Measurements from ENCODE around the gene USP10. TPM values are rescaled to one million over a fixed set of nuclear protein-coding genes. Genes with fewer than 3 reads are reported as not detected.

USP10 gene
- total RNA-seq, 4 donors from 2014 or later: 49.1 to 70.2 (median 60.0) TPM

DNA sequence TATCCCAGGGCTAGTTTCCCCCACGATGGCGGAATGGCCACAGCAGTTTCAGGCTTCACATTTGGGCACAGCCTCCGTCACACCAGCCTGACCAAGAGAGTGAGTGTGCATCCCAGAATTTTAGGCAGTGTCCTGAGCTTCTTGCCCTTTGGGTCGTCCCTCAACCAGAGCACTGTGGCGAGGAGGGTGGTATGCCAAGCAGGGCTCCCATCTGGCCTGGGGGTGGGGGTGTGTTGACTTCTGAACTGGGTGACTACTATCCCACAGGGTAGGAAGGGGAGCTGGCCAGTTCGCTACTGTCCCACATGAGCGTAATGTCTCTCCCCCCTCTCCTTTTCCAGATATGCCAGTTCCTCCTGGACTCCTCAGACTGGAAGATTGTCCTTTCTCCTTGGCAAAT is 16.1 kb downstream of the USP10 start:
- Histone ChIP-seq H3K27ac (no peak overlapping the region), H3K36me3 (peaks cover 0 to 17% of the 10 kb centered on the region in 2 donors), H3K9me3 (no peaks in the 10 kb centered on the region), H3K4me3 (no peak overlapping the region), H3K4me1 (peaks cover 0 to 55% (median 6%) of the 10 kb centered on the region in 3 donors), H3K27me3 (no peaks in the 10 kb centered on the region)
- no peak for ATAC-seq
- TF ChIP-seq CTCF (IDR thresholded peaks at IDR 0.05) (no peak), POLR2A (IDR thresholded peaks at IDR 0.05) (no peak), POLR2AphosphoS5 (IDR thresholded peaks at IDR 0.05) (no peak), EP300 (IDR thresholded peaks at IDR 0.05) (no peak)
- 96 to 97% methylated on average over 5 to 6 of the region's 7 CpGs for WGBS, 2 donors (ENCODE audit: low coverage in 1 of 2)

- H3K36me3 ChIP-seq: peaks cover 0 to 17% of the 10 kb centered on the region in 2 donors
- TF ChIP-seq POLR2AphosphoS5 (IDR thresholded peaks at IDR 0.05): no peak
- TF ChIP-seq POLR2A (IDR thresholded peaks at IDR 0.05): no peak
- TF ChIP-seq CTCF (IDR thresholded peaks at IDR 0.05): no peak
- TF ChIP-seq EP300 (IDR thresholded peaks at IDR 0.05): no peak
- no peak overlapping the region for H3K27ac ChIP-seq
- 86 to 93% methylated on average over 4 to 5 of the region's 7 CpGs for WGBS, 2 donors (ENCODE audit: low coverage in 1 of 2)
- peaks cover 0 to 53% (median 6%) of the 10 kb centered on the region in 3 donors for H3K4me1 ChIP-seq
- no peak overlapping the region for H3K4me3 ChIP-seq
- no peak for ATAC-seq
- H3K27me3 ChIP-seq: no peaks in the 10 kb centered on the region
- H3K9me3 ChIP-seq: no peaks in the 10 kb centered on the region
Measured at GRCh38 chr16:84716740-84717139, 16.9 kb downstream of the USP10 start.

- Histone ChIP-seq H3K4me3 (no peak overlapping the region), H3K9me3 (no peaks in the 10 kb centered on the region), H3K27ac (no peak overlapping the region), H3K27me3 (no peaks in the 10 kb centered on the region), H3K4me1 (peaks cover 0 to 52% (median 6%) of the 10 kb centered on the region in 3 donors), H3K36me3 (peaks cover 0 to 17% of the 10 kb centered on the region in 2 donors)
- TF ChIP-seq POLR2A (IDR thresholded peaks at IDR 0.05): no peak
- TF ChIP-seq CTCF (IDR thresholded peaks at IDR 0.05): no peak
- no peak for TF ChIP-seq EP300 (IDR thresholded peaks at IDR 0.05)
- no peak for TF ChIP-seq POLR2AphosphoS5 (IDR thresholded peaks at IDR 0.05)
- no peak for ATAC-seq
- 79 to 89% methylated on average over 2 of the region's 2 CpGs for WGBS, 2 donors (ENCODE audit: low coverage in 1 of 2)
Measured at GRCh38 chr16:84717484-84717883, 17.7 kb downstream of the USP10 start.

DNA sequence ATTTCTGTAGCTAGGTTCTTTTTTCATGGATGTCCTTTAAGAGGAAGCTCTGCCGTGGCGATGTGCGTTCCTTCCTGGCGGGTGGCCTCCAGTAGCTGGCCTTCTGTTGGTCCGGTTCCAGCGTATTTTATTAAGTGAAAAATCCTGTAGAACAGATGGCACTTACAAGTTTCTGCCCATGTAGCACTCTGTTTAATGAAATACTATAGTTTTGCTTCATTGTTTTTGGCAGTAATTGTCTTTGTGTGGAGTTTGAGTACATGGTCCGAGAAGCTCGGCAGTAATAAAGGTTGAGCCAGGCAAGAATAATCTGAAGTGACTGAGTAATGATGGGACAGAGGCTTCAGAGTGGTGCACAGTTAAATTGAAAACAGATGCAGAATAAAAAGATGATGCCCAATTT is 20.4 kb downstream of the USP10 start:
- H3K36me3 ChIP-seq: peaks cover 0 to 17% of the 10 kb centered on the region in 2 donors
- WGBS, 2 donors (ENCODE audit: low coverage in 1 of 2): 80 to 87% methylated on average over 6 to 8 of the region's 8 CpGs
- H3K4me3 ChIP-seq: no peak overlapping the region
- H3K9me3 ChIP-seq: no peaks in the 10 kb centered on the region
- no peaks in the 10 kb centered on the region for H3K27me3 ChIP-seq
- H3K27ac ChIP-seq: no peak overlapping the region
- H3K4me1 ChIP-seq: peaks cover 0 to 60% (median 14%) of the 10 kb centered on the region in 3 donors
- TF ChIP-seq POLR2AphosphoS5 (IDR thresholded peaks at IDR 0.05): no peak
- no peak for TF ChIP-seq POLR2A (IDR thresholded peaks at IDR 0.05)
- no peak for TF ChIP-seq CTCF (IDR thresholded peaks at IDR 0.05)
- no peak for TF ChIP-seq EP300 (IDR thresholded peaks at IDR 0.05)
- ATAC-seq: no peak

DNA sequence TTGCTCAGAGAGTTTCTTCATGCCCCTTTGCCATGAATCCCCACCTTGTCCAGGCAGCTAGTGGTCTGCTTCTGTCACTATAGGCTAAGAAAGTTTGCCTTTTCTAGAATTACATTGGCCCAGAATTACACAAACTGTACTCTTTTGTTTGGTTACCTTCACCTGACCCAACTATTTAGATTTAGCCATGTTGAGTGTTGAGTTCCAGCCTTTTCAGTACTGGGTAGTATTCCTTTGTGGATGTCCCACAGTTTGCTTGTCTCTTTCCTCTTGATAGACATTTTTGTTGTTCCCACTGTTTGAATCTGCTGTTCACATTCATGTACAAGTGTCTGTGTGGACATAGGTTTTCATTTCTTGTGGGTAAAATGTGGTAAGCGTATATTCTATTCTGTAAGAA is 22.3 kb downstream of the USP10 start:
- H3K27me3 ChIP-seq: no peaks in the 10 kb centered on the region
- H3K27ac ChIP-seq: no peak overlapping the region
- WGBS, 2 donors (ENCODE audit: low coverage in 1 of 2): 80 to 89% methylated on average over 1 of the region's 1 CpG
- H3K36me3 ChIP-seq: peaks cover 0 to 6% of the 10 kb centered on the region in 2 donors
- no peak for ATAC-seq
- peaks cover 0 to 73% (median 22%) of the 10 kb centered on the region in 3 donors for H3K4me1 ChIP-seq
- TF ChIP-seq POLR2AphosphoS5 (IDR thresholded peaks at IDR 0.05) (no peak), POLR2A (IDR thresholded peaks at IDR 0.05) (no peak), EP300 (IDR thresholded peaks at IDR 0.05) (no peak), CTCF (IDR thresholded peaks at IDR 0.05) (no peak)
- H3K4me3 ChIP-seq: no peak overlapping the region
- H3K9me3 ChIP-seq: no peaks in the 10 kb centered on the region
